UCSD-AML1 (cell line): ENCODE measurements around the gene PAFAH1B1.
"Not testable (repeated sequence)": the region's sequence is repeated elsewhere in the genome, so short reads cannot be mapped to it uniquely, and the experiment has no call there.

Experiments
- DNase-seq: peaks from one replicate; lab custom pipeline; 2025; ENCODE audit not compliant: unreplicated experiment; lab: John Stamatoyannopoulos, UW

Gene PAFAH1B1

GRCh38 chr17:2688351-2689342 is 95.2 kb downstream of the PAFAH1B1 start:
- no peak for DNase-seq

- DNase-seq, result no peak
These were observed 96.1 kb downstream of the PAFAH1B1 start for GRCh38 chr17:2689411-2690164.

DNA sequence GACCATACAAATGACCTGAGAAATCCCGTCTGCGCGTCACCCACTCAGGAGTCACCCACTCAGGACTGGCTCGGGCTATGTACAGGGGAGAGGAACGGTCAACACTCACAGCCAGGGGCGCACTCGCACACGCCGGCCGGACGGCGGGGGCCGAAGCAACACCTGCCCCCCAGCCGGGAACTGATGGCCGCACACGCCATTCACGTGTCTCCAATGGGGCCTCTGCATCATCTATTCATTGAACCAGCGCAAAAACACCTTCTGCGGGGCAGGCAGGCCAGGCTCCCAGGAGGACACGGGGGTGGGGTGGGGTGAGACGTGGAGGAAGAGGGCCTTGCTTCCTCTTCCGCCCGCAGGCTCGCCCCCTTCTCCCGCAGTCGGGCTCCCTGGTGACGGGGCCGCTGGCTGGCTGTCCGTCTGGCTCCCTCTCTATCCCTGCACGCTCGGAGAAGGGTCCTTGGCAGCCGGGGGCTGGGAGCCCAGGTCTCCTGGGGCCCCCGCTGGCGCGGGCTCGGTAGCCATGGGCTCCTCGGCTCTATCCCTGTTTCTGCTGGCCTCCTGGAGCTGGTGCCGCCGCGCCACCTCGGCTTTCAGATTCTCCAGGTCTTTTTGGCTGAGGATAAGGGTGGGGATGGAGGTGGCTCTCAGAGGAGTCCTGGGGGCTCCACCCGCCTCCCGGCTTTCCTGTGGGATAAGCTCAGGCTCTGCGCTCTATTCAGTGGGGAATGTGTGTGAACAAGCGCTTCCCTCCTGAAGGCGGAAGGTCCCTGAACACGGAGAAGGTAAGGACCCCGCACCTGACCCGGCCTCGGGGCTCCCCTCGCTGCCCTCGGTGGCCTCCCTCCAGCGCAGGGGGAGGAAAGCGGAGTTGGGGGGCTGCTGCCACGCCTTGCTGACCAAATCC is 97.0 kb downstream of the PAFAH1B1 start:
- DNase-seq, result no peak

DNA sequence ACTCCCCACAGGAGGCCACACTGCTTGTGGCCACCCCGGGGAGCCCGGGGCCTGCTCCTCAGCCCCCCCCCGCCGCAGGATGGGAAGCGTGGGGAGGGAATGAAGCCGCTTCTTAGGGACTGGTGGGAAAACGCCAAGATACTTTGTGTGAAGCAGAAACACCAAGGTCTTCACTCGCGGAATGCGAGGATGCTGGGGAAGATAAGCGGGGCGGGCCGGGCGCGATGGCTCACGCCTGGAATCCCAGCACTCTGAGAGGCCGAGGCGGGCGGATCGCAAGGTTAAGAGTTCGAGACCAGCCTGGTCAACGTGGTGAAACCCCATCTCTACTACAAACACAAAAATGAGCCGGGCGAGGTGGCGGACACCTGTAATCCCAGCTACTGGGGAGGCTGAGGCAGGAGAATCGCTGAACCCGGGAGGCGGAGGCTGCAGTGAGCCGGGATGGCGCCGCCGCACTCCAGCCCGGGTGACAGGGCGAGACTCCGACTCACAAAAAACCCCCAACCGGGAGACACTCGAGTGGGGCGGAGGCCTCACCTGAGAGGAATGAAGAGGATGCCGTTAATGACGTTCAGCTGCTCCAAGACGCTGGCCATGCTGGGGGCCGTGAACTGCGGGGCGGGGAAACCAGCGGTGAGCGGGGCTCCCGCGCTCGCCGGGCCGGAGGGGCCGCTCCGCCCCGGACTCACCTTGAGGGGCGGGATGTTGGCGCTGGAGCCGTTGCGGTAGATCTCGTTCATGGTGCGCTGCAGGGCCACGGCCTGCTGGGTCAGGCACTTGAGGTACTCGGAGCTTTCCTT is 97.8 kb downstream of the PAFAH1B1 start:
- DNase-seq, result no peak

DNA sequence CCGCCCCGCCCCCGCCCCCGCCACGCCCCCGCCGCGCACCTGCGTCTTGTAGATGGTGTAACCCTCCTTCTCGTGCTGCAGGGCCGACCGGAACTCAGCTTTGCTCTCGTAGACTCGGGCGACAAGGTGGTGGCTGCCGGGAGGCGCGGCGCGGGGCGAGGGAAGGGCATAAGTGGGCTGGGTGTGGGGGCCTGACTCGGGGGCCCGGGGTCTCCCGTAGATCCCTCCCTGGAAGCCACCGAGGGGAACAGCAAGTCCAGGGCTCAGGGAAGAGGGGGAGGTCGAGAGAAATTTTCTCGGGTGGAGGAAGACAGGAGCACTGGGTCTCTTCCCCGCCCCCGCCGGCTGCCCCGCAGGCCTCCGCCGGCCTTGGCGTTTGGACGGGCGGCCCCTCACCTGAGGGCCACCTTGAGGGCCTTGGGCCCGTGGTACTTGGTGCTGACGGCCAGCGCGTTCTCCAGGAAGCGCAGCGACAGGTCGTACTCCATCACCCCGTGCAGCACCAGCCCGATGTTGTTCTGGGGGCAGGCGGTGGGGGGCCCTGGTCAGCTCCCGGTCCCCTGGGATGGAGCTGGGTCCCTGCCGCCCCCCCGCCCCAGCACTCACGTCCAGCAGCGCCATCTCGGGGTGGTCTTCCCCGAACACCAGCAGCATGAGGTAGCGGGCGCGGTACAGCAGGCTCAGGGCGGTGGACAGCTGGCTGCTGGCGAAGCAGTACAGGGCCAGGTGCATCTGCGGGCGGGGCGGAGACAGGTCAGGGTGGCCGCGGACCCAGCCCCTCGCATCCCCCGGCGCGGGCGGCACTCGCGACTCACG is 98.7 kb downstream of the PAFAH1B1 start:
- DNase-seq, result no peak

- no peak for DNase-seq
These were observed 99.3 kb downstream of the PAFAH1B1 start for GRCh38 chr17:2692781-2693135.

DNA sequence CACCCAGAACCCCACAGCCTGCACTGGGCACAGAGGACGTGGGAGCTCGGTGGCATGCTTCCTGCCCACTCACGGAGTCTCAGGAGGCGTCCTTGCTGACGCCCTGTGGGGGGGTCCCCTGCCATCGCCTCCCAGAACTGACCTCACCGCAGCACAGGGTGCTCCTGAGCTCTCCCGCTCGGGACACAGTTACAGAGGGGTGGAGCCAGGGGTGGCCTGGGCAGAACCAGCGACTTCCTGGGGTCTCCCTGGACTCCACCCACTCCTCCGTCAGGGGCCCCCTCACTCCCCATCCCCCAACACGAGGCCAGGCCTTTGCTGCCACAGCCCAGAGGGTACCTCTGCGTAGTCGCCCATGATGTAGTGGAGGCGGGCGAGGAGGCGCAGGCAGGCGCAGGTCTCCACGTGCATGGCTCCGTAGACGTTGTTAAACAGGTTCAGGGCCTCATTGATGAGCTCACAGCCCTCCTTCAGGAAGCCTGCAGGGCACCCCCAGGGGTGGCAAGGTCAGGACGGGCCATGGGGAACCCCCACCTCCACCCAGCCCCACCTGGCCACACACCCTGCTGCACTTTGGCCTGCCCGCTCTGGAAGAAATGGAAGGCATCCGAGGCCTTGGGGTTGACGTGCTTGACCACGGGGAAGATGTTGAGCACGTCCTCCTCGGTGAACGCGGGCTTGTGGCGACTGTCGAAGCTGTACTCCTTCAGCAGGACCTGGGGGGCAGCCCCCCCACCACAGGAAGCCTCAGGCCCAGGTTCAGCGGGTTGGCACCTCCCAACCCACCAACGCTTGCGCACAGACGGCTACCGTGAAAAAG is 100.3 kb downstream of the PAFAH1B1 start:
- no peak for DNase-seq

DNA sequence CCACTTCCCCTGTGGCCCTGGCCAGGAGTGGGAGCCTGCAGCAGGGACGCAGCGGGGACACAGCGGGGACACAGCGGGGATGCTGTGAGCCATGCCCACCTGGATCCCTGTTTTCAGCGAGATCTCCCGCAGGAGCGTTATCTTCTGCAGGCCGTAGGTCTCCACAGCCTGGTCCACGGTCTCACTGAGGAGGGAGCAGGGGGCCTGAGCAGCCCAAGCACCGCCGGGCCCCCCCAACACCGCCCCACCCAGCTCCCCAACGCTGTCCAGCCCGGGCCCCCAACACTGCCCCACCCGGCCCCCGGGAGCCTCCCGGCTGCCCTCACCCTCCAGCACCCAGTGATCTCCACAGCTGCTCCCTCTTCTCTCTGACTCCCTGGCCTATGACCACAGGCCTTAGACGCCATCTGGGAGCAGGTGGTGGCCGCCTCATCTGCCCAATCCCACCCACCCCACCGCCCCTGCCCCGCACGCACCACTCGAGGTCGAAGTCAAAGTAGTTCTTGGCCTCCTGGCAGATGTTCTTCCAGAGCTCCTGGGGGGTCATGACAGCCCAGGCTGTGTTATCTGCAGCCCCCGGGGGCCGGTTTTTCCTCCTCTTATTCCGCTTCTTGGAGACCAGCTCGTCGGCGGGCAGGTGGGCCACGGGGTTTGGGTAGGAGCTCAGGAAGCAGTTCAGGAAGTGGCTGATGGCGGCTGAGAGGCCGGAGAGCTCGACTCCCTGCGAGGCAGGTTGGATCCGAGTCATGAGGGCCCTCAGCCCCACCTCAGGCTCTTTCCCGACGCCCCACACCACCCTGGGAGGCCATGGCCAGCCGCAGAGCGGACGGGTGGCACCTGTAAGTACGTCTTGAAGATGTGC is 101.2 kb downstream of the PAFAH1B1 start:
- DNase-seq, result no peak

GRCh38 chr17:2695243-2695960 is 101.9 kb downstream of the PAFAH1B1 start:
- no peak for DNase-seq

DNA sequence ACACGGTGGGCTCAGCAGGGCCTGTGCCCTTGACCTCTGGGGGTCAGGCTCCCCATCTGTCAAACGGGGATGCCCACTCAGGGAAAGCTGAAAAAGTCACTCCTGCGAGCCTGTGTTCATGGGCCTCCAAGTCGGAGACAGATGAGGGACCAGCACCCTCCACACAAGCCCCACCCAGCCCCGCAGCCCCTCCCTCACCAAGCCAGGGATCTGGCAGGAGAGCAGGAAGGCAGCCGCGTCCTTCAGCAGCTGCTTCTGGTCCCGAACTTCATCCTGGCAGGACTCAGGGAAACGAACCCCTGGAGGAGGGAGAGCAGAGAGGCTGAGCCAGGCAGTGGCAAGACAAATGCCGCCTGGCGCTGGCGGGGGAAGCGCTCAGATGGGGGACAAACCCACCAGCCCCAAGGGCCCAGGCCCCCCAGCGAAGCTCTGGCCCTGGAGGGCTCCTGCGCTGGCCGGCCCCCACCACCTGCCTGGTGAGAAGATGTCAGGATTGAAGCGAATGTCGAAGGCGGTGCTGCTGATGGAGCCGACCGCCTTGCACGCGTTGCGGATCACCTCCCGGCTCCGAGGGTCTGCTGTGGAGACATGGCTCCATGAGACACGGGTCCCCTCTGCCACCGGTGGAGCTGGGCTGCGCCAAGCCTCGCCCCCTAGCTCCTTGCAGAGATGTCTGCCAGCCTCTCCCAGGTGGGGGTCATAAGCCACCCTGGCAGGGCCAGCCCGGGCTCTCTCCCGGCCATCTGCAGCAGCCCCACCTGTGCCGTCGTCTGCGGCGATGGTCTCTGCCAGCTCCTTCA is 102.7 kb downstream of the PAFAH1B1 start:
- DNase-seq, result no peak

DNA sequence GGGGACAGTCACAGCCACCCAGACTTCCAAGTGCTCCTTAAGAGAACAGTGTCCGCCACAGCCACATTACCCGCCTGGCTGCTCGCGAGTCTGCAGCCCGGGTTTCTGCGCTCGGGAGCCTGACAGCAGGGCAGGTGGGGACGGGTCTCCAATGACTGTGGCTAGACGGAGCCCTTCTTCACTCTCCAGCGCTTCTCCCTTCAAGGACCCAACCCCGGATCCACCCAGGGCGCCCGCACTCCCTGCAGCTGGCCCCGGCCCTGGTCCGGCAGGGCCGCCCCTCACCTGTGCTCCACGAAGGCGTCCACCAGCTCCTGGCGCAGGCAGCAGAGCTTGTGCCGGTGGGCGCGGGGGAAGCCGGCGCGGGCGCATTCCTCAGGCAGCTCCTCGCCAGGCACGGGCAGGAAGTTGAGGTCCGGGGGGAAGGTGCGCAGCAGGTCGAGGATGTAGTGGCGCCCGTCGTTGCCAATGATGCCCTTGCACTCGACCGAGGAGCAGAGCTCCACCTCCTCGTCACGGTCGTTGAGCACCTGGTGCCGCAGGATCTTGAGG is 104.2 kb downstream of the PAFAH1B1 start:
- DNase-seq, result no peak

GRCh38 chr17:2699216-2699805 is 105.9 kb downstream of the PAFAH1B1 start:
- DNase-seq, result not testable (repeated sequence)

DNA sequence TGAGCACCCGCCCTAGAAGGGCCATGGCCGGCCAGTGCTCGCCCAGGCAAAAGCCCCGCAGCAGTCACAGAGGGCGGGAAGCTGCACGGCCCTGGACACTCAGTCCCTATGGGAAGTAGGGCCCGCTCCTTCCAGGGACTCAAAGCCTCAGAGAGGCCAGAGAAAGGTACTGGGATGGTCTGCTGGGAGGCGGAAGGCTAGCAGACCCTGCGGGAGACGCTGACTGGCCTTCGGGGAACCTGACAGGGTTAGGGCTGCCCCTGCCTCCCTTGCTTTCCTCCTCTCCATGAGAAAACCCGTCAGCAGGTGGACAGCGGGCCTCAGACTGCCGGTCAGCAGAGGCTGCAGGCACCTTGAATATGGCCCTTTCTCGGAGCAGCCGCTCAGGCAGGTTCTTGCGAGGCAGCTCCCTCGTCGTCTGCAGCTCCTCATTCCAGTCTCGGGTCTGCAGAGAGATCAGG is 106.6 kb downstream of the PAFAH1B1 start:
- no peak for DNase-seq

DNA sequence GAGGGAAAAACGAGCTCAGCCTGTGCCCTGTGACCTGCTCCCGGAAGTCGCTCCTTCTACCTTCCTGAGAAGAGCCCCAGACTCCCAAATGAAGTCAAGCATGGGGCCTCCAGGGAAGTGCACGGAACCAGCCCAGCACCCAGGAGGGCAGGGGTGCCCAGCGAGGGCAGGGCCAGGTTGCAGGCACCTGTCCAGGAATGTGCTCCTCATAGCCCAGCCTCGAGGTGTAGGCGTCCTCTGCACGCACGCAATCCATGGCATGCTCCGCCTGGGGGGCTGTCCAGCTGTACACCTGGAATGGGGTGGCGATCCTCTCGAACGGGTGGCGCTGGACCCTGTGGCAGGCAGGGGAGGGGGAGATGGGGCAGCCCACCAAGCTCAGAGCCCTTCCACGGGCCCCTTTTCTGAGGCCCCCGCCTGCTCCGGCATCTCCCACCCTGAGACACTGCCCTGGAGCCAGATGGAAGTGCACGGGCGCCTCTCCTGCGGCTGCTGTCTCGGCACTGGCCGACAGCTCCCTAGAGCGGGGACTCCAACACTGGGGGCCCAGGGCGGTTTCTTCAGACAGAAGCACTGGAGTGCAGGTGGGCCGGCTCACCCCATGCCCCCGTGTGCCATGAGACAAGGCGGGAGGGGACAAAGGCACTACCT is 107.2 kb downstream of the PAFAH1B1 start:
- no peak for DNase-seq
